HG03196 (cell line): ENCODE results near the gene ACP5.
"Not testable (repeated sequence)": the region's sequence is repeated elsewhere in the genome, so short reads cannot be mapped to it uniquely, and the experiment has no call there.

ENCODE experiments used
- ATAC-seq: cut with Tn5 transposase; IDR thresholded peaks from one replicate; pipeline ENCODE4 v1.9.1; 2021; ENCODE audit not compliant: unreplicated experiment

Gene ACP5

GRCh38 chr19:11580116-11580515, 2.7 kb upstream of the ACP5 start:
- no peak for ATAC-seq

GRCh38 chr19:11578258-11579142, 1.1 kb upstream of the ACP5 start:
- no peak for ATAC-seq

- no peak for ATAC-seq
Measured at GRCh38 chr19:11576227-11576626, 1.2 kb downstream of the ACP5 start.

- ATAC-seq, result no peak
Measured at GRCh38 chr19:11574689-11575088, 2.8 kb downstream of the ACP5 start.

- not testable (repeated sequence) for ATAC-seq
Measured at GRCh38 chr19:11573763-11574162, 3.7 kb downstream of the ACP5 start.

- ATAC-seq, result not testable (repeated sequence)
Measured at GRCh38 chr19:11573354-11573753, 4.1 kb downstream of the ACP5 start.

GRCh38 chr19:11570039-11570462, 7.4 kb downstream of the ACP5 start:
- ATAC-seq, result no peak

- no peak for ATAC-seq
Measured at GRCh38 chr19:11566164-11566563, 11.3 kb downstream of the ACP5 start.

- not testable (repeated sequence) for ATAC-seq
Measured at GRCh38 chr19:11565649-11565980, 11.8 kb downstream of the ACP5 start.

- not testable (repeated sequence) for ATAC-seq
Measured at GRCh38 chr19:11564082-11564807, 13.2 kb downstream of the ACP5 start.

- ATAC-seq, result no peak
Measured at GRCh38 chr19:11563532-11563931, 13.9 kb downstream of the ACP5 start.

- no peak for ATAC-seq
Measured at GRCh38 chr19:11560404-11561051, 16.9 kb downstream of the ACP5 start.

GRCh38 chr19:11558881-11559828, 18.3 kb downstream of the ACP5 start, which contains the start of gene ELOF1:
ELOF1 (minus strand) TSS chr19:11559230; CDS start chr19:11554347, 4,883 bp downstream.
- peak; percentile 70 for ATAC-seq

GRCh38 chr19:11556634-11557420, 20.6 kb downstream of the ACP5 start:
- no peak for ATAC-seq

- ATAC-seq, result no peak
Measured at GRCh38 chr19:11555246-11555645, 22.2 kb downstream of the ACP5 start.

- no peak for ATAC-seq
Measured at GRCh38 chr19:11554160-11554559, 23.3 kb downstream of the ACP5 start.

GRCh38 chr19:11552666-11553372, 24.6 kb downstream of the ACP5 start:
- no peak for ATAC-seq

- ATAC-seq, result no peak
Measured at GRCh38 chr19:11551603-11552235, 25.7 kb downstream of the ACP5 start.

- no peak for ATAC-seq
Measured at GRCh38 chr19:11550265-11550664, 27.2 kb downstream of the ACP5 start.
